Neuron (in vitro differentiated cells): ENCODE results near the gene SLC25A2.
"Not testable (repeated sequence)": the region's sequence is repeated elsewhere in the genome, so short reads cannot be mapped to it uniquely, and the experiment has no call there.

Experiments used
- H2AFZ ChIP-seq: one replicate; pipeline ENCODE4 v1.6.1; 2013; ENCODE audit warnings: low read depth, mild to moderate bottlenecking, inconsistent platforms, low read length, moderate library complexity
- H3K27me3 ChIP-seq: one replicate; pipeline ENCODE4 v1.6.1; 2013; ENCODE audit warnings: low read length; ENCODE audit not compliant: insufficient read depth
- H3K36me3 ChIP-seq: one replicate; pipeline ENCODE4 v1.6.1; 2013; ENCODE audit warnings: low read length; ENCODE audit not compliant: insufficient read depth
- H3K4me1 ChIP-seq: one replicate; pipeline ENCODE4 v1.6.1; 2013; ENCODE audit warnings: low read length; ENCODE audit not compliant: insufficient read depth
- H3K4me3 ChIP-seq: 2 replicates; pipeline ENCODE4 v1.5.1; 2013; ENCODE audit warnings: mild to moderate bottlenecking, low read length, moderate library complexity
- H3K9me3 ChIP-seq: one replicate; pipeline ENCODE4 v1.6.1; 2013; ENCODE audit warnings: low read length

The SLC25A2 gene

DNA sequence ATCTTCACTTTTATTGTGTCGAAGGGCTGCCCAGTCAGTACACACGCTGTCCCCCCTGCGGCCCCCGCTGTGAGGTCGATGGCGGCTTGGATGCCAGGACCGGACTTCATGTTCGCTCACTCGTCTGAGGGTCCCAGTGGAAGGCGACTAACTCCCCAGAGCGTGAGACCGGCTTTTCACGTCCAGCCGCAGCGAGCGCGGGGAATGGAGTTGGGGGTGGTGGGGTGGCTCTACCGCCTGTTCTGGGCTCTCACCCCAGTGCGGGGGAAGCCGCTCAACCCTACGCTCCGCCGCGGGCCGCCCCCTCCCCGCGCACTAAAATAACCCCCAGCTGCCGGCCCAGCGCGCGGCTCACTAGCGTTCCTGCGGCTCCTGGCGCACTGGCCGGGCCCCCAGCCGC is at the start of gene SLC25A2:
Gene SLC25A2 (minus strand): TSS at position 294 of the 400 bp plus-strand sequence. CDS start 184 bp downstream, at position 110.
- no peak within 1 kb of the TSS for H3K4me3 ChIP-seq
- no peaks in the 10 kb centered on the region for H3K36me3 ChIP-seq
- peaks cover 29% of the 10 kb centered on the region for H3K9me3 ChIP-seq
- peaks cover 5% of the 10 kb centered on the region for H3K4me1 ChIP-seq
- no peak within 1 kb of the TSS for H2AFZ ChIP-seq
- H3K27me3 ChIP-seq = no peaks in the 10 kb centered on the region

DNA sequence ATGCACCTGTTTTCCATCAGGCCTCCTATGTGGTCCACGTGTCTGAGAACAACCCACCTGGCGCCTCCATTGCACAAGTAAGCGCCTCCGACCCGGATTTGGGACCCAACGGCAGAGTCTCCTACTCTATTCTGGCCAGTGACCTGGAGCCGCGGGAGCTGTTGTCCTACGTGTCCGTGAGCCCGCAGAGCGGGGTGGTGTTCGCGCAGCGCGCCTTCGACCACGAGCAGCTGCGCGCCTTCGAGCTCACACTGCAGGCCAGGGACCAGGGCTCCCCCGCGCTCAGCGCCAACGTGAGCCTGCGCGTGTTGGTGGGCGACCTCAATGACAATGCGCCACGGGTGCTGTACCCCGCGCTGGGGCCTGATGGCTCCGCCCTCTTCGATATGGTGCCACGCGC is 47.7 kb upstream of the SLC25A2 start:
- Histone ChIP-seq H3K4me1 (no peaks in the 10 kb centered on the region), H3K36me3 (no peaks in the 10 kb centered on the region)

DNA sequence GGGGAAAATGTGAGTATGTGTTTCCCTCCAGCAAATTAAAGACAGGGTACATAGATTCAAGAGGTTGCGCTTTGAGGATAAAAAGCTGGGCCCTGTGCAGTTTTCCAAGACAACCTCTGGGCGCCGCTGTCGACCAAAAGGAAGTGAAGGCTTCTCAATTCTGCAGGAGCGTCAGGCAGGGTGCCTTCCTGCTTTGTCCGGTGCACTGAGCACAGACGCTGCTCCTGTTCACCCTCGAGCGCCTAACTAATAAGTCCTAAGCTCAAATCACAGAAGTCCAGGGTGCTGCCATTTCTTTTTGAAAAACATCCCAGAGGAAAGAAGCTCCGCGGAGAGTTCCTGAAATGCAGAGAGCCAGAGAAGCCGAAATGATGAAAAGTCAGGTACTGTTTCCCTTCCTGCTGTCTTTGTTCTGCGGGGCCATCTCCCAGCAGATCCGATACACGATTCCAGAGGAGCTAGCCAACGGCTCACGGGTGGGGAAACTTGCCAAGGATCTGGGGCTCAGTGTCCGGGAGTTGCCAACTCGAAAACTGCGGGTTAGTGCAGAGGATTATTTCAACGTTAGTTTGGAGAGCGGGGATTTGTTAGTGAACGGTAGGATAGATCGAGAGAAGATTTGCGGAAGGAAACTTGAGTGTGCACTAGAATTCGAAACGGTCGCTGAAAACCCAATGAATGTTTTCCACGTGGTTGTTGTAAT is 46.2 kb upstream of the SLC25A2 start, which contains the start of gene PCDHGB1:
Gene PCDHGB1 (plus strand): TSS at position 183 of the 703 bp plus-strand sequence. CDS start 162 bp downstream, at position 345.
- Histone ChIP-seq H3K4me1 (no peaks in the 10 kb centered on the region), H3K36me3 (no peaks in the 10 kb centered on the region), H3K9me3 (peaks cover 24% of the 10 kb centered on the region), H3K27me3 (no peaks in the 10 kb centered on the region), H3K4me3 (peak within 1 kb of the TSS; percentile 32), H2AFZ (peak within 1 kb of the TSS; percentile 32)

More for the DNA sequence above, 47.7 kb upstream of the SLC25A2 start:
- H3K4me3 ChIP-seq = no peak overlapping the region
- H3K9me3 ChIP-seq = peaks cover 32% of the 10 kb centered on the region
- H3K27me3 ChIP-seq = no peaks in the 10 kb centered on the region
- H2AFZ ChIP-seq = no peak overlapping the region

DNA sequence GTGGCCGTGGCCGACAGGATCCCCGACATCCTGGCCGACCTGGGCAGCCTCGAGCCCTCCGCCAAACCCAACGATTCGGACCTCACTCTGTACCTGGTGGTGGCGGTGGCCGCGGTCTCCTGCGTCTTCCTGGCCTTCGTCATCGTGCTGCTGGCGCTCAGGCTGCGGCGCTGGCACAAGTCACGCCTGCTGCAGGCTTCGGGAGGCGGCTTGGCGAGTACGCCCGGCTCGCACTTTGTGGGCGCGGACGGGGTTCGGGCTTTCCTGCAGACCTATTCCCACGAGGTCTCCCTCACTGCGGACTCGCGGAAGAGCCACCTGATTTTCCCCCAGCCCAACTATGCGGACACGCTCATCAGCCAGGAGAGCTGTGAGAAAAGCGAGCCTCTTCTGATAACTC is 42.2 kb upstream of the SLC25A2 start:
- H3K27me3 ChIP-seq, H3K4me1 ChIP-seq, H3K4me3 ChIP-seq, H2AFZ ChIP-seq, H3K36me3 ChIP-seq: not testable (repeated sequence)
- H3K9me3 ChIP-seq = peaks cover 15% of the 10 kb centered on the region

DNA sequence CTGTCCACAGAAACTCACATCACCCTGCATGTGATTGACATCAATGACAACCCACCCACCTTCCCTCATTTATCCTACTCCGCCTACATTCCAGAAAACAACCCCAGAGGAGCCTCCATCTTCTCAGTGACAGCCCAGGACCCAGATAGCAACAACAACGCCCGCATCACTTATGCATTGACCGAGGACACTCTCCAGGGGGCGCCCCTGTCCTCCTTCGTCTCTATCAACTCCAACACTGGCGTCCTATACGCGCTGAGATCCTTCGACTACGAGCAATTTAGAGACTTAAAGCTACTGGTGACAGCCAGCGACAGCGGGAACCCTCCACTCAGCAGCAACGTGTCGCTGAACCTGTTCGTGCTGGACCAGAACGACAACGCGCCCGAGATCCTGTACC is 41.5 kb upstream of the SLC25A2 start:
- Histone ChIP-seq H3K36me3 (no peaks in the 10 kb centered on the region), H3K27me3 (no peaks in the 10 kb centered on the region), H3K4me3 (no peak overlapping the region), H3K9me3 (peaks cover 12% of the 10 kb centered on the region), H2AFZ (no peak overlapping the region), H3K4me1 (no peaks in the 10 kb centered on the region)

DNA sequence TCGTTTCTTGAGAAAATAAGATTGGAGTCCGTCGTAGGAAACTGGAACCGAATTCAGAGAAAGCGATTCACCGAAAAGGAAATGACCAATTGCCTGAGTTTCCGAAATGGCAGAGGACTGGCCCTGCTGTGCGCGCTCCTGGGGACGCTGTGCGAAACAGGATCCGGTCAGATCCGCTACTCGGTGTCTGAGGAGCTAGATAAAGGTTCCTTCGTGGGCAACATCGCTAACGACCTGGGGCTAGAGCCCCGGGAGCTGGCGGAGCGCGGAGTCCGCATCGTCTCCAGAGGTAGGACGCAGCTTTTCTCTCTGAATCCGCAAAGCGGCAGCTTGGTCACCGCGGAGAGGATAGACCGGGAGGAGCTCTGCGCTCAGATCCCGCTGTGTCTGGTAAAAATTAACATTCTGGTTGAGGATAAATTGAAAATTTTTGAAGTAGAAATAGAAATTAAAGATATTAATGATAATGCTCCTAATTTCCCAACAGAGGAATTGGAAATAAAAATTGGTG is 40.2 kb upstream of the SLC25A2 start:
- Histone ChIP-seq H3K4me3 (no peak overlapping the region), H3K36me3 (no peaks in the 10 kb centered on the region), H2AFZ (no peak overlapping the region), H3K9me3 (peaks cover 20% of the 10 kb centered on the region), H3K27me3 (no peaks in the 10 kb centered on the region), H3K4me1 (no peaks in the 10 kb centered on the region)

DNA sequence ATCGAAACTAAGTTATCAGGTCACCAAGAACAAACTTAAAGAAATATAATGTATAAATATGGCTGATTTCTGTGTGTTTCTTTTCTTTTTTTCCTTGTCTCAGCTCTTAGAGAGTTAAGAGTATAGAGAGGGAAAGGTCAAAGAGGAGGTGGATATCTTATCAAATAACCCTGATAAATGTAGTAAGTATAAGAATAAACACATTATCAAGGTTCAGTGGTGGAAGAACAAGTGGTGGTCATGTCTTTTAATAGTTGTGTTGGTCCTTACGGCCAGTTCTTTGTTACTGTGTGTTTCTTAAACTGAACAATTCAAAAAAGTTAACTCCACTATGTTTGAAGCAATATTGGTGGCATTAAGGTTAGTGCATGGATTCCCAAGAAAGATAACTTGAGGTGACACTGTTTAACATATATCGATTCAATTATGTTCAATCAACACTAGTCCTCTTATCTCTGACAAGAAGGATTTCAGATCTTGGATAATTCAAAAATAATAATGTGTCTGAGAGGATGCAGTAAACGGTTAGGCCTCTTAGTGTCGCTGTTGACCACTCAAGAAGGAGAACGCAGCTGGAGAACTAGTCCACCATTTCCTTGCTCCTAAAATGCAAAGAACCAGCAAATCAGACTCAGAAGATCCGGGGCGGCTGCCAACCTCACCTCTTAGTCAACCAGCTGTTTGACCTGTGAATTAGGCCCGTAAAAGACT is 39.5 kb upstream of the SLC25A2 start, which contains the start of gene PCDHGA3:
Gene PCDHGA3 (plus strand): TSS at position 588 of the 711 bp plus-strand sequence. CDS start 205 bp downstream, outside the sequence.
- H2AFZ ChIP-seq = no peak within 1 kb of the TSS
- H3K36me3 ChIP-seq = no peaks in the 10 kb centered on the region
- no peak within 1 kb of the TSS for H3K4me3 ChIP-seq
- H3K4me1 ChIP-seq = no peaks in the 10 kb centered on the region
- peaks cover 18% of the 10 kb centered on the region for H3K9me3 ChIP-seq
- no peaks in the 10 kb centered on the region for H3K27me3 ChIP-seq

DNA sequence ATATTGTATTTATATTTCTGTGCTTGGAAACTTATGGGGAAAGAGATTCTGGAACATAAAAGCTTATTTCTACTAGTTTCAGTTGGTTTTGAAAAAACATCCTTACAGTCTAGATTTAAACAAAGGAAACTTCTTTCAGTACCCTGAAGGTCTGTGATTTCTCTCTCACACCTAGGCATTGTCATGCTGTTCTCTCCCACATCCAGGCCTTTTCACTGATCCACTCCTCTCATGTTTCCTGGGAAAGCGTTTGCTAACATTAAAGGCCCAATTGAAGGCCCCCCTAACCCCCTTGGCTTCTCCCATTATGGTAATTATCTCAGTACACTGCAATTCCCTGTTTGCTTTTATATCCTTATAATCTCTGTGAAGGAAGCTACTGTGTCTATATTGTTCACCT is 38.9 kb upstream of the SLC25A2 start:
- no peak overlapping the region for H2AFZ ChIP-seq
- H3K9me3 ChIP-seq = peaks cover 18% of the 10 kb centered on the region
- H3K4me1 ChIP-seq = no peaks in the 10 kb centered on the region
- no peaks in the 10 kb centered on the region for H3K36me3 ChIP-seq
- H3K27me3 ChIP-seq = no peaks in the 10 kb centered on the region
- no peak overlapping the region for H3K4me3 ChIP-seq

DNA sequence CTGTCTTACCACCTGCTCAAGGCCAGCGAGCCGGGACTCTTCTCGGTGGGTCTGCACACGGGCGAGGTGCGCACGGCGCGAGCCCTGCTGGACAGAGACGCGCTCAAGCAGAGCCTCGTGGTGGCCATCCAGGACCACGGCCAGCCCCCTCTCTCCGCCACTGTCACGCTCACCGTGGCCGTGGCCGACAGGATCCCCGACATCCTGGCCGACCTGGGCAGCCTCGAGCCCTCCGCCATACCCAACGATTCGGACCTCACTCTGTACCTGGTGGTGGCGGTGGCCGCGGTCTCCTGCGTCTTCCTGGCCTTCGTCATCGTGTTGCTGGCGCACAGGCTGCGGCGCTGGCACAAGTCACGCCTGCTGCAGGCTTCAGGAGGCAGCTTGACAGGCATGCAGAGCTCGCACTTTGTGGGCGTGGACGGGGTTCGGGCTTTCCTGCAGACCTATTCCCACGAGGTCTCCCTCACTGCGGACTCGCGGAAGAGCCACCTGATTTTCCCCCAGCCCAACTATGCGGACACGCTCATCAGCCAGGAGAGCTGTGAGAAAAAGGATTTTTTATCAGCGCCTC is 37.0 kb upstream of the SLC25A2 start:
- not testable (repeated sequence) for H3K27me3 ChIP-seq, H2AFZ ChIP-seq, H3K4me3 ChIP-seq, H3K4me1 ChIP-seq, H3K36me3 ChIP-seq
- peaks cover 18% of the 10 kb centered on the region for H3K9me3 ChIP-seq

DNA sequence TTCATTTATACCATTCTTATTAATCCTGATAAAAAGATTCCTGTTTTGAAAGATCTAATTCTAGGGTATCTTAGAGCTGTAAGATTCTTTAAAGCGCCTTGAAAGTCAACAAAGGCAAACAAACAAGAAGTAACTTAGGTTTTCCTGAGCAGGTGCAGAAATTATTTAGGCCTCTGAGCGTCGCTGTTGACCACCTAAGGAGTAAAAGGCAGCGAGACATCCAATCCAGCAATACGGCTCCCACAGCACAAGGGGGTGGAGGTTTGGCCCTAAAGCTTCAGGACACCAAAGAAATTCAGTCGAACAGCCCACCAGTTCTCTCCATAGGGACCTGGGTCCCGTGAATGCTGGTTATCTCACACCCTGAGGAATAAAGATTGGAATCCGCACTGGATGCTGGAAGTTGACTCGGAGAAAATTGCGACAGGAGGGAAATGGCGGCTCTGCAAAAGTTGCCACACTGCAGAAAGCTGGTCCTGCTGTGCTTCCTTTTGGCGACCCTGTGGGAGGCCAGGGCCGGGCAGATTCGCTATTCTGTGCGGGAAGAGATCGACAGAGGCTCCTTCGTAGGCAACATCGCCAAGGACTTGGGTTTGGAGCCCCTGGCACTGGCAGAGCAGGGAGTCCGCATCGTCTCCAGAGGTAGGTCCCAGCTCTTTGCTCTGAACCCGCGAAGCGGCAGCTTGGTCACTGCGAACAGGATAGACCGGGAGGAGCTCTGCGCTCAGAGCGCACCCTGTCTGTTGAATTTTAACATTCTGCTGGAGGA is 34.9 kb upstream of the SLC25A2 start, which contains the start of gene PCDHGA2:
Gene PCDHGA2 (plus strand): TSS at position 223 of the 769 bp plus-strand sequence.
- peaks cover 9% of the 10 kb centered on the region for H3K9me3 ChIP-seq
- no peaks in the 10 kb centered on the region for H3K36me3 ChIP-seq
- H3K27me3 ChIP-seq = no peaks in the 10 kb centered on the region
- H3K4me3 ChIP-seq = no peak within 1 kb of the TSS
- no peaks in the 10 kb centered on the region for H3K4me1 ChIP-seq
- H2AFZ ChIP-seq = no peak within 1 kb of the TSS

DNA sequence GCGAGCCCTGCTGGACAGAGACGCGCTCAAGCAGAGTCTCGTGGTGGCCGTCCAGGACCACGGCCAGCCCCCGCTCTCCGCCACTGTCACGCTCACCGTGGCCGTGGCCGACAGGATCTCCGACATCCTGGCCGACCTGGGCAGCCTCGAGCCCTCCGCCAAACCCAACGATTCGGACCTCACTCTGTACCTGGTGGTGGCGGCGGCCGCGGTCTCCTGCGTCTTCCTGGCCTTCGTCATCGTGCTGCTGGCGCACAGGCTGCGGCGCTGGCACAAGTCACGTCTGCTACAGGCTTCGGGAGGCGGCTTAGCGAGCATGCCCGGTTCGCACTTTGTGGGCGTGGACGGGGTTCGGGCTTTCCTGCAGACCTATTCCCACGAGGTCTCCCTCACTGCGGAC is 28.7 kb upstream of the SLC25A2 start:
- H3K27me3 ChIP-seq, H3K36me3 ChIP-seq, H2AFZ ChIP-seq, H3K4me3 ChIP-seq, H3K4me1 ChIP-seq: not testable (repeated sequence)
- H3K9me3 ChIP-seq = peaks cover 12% of the 10 kb centered on the region

DNA sequence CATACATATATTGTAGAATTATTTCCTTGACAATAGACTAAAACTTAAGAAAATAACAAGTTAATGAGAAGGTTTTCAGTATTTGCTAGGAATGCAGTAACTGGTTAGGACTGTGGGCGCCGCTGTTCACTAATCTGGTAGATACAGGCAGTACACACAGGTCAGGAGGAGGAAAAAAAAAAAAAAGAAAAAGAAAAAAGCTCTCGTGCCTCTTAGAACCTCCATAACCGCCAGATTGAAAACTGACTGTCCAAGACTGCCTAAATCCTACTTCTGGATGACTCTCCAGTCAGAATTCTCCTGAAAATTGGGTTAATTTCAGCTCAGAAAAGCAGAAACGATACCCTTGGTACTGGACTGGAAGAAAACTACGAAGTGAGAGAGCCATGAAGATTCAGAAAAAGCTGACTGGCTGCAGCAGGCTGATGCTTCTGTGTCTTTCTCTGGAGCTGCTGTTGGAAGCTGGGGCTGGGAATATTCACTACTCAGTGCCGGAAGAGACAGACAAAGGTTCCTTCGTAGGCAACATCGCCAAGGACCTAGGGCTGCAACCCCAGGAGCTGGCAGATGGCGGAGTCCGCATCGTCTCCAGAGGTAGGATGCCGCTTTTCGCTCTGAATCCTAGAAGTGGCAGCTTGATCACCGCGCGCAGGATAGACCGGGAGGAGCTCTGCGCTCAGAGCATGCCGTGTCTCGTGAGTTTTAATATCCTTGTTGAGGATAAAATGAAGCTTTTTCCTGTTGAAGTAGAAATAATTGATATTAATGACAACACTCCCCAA is 26.6 kb upstream of the SLC25A2 start, which contains the start of gene PCDHGA1:
Gene PCDHGA1 (plus strand): TSS at position 216 of the 782 bp plus-strand sequence.
- no peaks in the 10 kb centered on the region for H3K36me3 ChIP-seq
- H2AFZ ChIP-seq = no peak within 1 kb of the TSS
- no peak within 1 kb of the TSS for H3K4me3 ChIP-seq
- peaks cover 20% of the 10 kb centered on the region for H3K9me3 ChIP-seq
- no peaks in the 10 kb centered on the region for H3K27me3 ChIP-seq
- no peaks in the 10 kb centered on the region for H3K4me1 ChIP-seq
